GM19438 (cell line): ENCODE data around the gene PTPN22.

ENCODE experiments used
- ATAC-seq: cut with Tn5 transposase; IDR thresholded peaks from one replicate; pipeline ENCODE4 v1.9.1; 2021; ENCODE audit warnings: low read depth; ENCODE audit not compliant: unreplicated experiment

Gene PTPN22

DNA sequence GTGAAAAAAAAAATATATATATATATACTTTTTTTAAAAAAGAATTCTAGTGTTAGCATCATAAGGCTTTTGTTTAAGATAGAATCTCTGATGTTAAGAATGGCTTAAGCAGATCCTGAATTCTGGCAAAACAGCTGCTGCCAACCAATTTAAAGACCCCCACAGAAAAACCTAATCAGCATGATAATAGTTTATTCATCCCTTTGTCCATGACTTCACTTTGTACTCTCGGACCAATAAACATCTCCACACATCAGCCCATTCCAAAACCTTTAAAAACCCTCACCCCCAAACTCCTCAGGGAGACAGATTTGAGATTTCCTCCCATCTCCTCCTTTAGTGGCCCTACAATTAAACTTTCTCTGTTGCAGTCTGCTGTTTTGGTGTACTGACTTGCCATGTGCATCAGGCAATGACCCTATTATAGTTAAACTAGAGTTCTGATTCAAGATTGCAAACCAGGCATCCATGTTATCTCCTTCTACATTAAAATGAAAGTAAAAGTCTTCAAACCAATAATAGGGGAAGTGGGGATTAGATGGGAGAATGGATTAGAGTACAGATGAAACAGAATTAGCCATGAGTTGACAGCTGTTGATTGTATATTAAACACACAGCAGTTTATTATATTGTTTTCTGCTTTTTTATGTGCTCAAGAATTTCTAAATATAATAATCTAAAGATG is 102.5 kb downstream of the PTPN22 start:
- ATAC-seq, result no peak

DNA sequence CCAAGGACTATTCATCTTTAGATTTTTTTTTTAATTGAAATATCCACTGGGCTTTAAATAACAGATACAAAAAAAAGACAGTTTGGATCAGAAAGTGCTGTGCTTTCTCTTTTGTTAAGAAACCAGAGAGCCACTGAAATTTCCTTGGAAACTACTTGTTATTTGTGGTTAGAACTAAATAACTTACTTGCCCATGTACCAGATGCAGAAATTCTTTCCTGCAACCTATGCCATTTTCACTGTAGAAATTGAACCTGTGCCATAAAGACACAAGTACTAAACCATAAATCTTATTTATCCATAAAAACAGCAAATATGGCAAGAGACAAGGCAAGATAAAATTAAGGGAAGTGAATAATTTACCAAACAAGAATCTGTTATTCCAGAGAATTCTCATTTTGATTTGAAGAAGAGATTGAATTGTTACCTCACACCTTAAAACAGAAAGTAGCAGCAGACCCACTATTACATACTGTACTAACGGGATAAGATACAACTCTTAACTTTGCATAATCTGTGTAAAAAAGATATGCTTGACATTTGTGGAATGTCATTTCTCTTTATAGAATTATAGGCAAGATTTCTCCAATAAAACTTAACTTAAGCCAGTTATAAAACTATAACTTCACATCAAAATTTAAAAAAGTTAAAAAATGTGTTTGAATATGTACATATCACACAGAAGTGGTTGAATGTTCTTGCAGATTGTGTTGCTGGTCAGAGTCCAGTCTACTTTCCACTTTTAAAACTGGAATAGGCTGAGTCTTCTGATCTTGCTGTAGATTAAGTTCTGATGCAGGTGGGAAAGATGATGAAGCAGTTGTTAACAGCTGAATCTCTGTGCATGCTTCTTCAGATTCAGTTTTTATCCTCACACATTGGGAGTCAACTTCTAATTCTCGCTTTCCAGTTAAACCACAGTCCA is 105.9 kb downstream of the PTPN22 start:
- no peak for ATAC-seq
